IMR-90 (cell line): Measurements from ENCODE around the gene RADIL. TPM values are rescaled to one million over a fixed set of nuclear protein-coding genes. Genes with fewer than 3 reads are reported as not detected.

Source experiments
- ATAC-seq: fragments of 200-7000 bp; cut with Tn5 transposase; 2 replicates; pipeline ENCODE4 v1.9.1; 2020; ENCODE audit warnings: low read depth, mild to moderate bottlenecking, moderate library complexity
- BruUV-seq: library from RNA; stranded (reverse); fragments of 400-500 nt; replicated peaks from 2 replicates; lab custom pipeline; 2021; lab: Mats Ljungman, UMichigan
- CTCF ChIA-PET: fragments of 300-600 bp; formaldehyde crosslinking; extraction: SDS; loops from one replicate; lab custom pipeline; 2021; ENCODE audit warnings: antibody characterized with exemption; lab: Yijun Ruan, JAX
- POLR2A ChIA-PET: fragments of 300-600 bp; sonication (Branson Sonifier 250); formaldehyde crosslinking; loops from one replicate; lab custom pipeline; 2022; ENCODE audit warnings: antibody characterized with exemption; ENCODE audit not compliant: unreplicated experiment; lab: Charles Lee
- DNase-seq: peaks from one replicate; pipeline ENCODE4 v3.0.0; 2013
- H2AFZ ChIP-seq: replicated peaks from 2 replicates; pipeline ENCODE3; 2013; ENCODE audit warnings: low read length, mild to moderate bottlenecking; ENCODE audit not compliant: poor library complexity
- H2AK5ac ChIP-seq: 2 replicates; pipeline ENCODE4 v1.6.1; 2013; ENCODE audit warnings: low read depth, low read length, inconsistent platforms
- H2AK9ac ChIP-seq: replicated peaks from 2 replicates; pipeline ENCODE3; 2013; ENCODE audit warnings: mild to moderate bottlenecking, low read depth, low read length, moderate library complexity; ENCODE audit not compliant: poor library complexity
- H2BK120ac ChIP-seq: 2 replicates; pipeline ENCODE4 v1.6.1; 2013; ENCODE audit warnings: low read depth, low read length, inconsistent platforms
- H2BK15ac ChIP-seq: 3 replicates; pipeline ENCODE4 v1.6.1; 2013; ENCODE audit warnings: low read depth, low read length, inconsistent platforms
- H2BK20ac ChIP-seq: 2 replicates; pipeline ENCODE4 v1.6.1; 2013; ENCODE audit warnings: low read depth, mild to moderate bottlenecking, inconsistent platforms, low read length, moderate library complexity
- H2BK5ac ChIP-seq: 2 replicates; pipeline ENCODE4 v1.6.1; 2013; ENCODE audit warnings: mild to moderate bottlenecking, low read depth, low read length, inconsistent platforms; ENCODE audit not compliant: poor library complexity, severe bottlenecking
- H3K14ac ChIP-seq: replicated peaks from 2 replicates; pipeline ENCODE4 v1.6.1; 2013; ENCODE audit warnings: low read depth, low read length, inconsistent platforms
- H3K18ac ChIP-seq: 2 replicates; pipeline ENCODE4 v1.6.1; 2013; ENCODE audit warnings: low read depth, low read length, control low read depth
- H3K23ac ChIP-seq: 2 replicates; pipeline ENCODE4 v1.6.1; 2013; ENCODE audit warnings: low read depth, low read length, inconsistent platforms
- H3K27ac ChIP-seq: 2 replicates; pipeline ENCODE4 v1.5.1; 2013; ENCODE audit warnings: mild to moderate bottlenecking, control low read depth, low read length; ENCODE audit not compliant: insufficient read depth
- H3K27me3 ChIP-seq: 2 replicates; pipeline ENCODE4 v1.6.1; 2013; ENCODE audit warnings: low read length; ENCODE audit not compliant: control insufficient read depth, insufficient read depth
- H3K36me3 ChIP-seq: 2 replicates; pipeline ENCODE4 v1.6.1; 2013; ENCODE audit warnings: low read length, mixed read lengths; ENCODE audit not compliant: control insufficient read depth, insufficient read depth
- H3K4ac ChIP-seq: 2 replicates; pipeline ENCODE4 v1.6.1; 2013; ENCODE audit warnings: low read depth, low read length, inconsistent platforms
- H3K4me1 ChIP-seq: 2 replicates; pipeline ENCODE4 v1.6.1; 2013; ENCODE audit warnings: low read length, mixed read lengths; ENCODE audit not compliant: control insufficient read depth, insufficient read depth
- H3K4me2 ChIP-seq: 2 replicates; pipeline ENCODE4 v1.6.1; 2013; ENCODE audit warnings: low read depth, mild to moderate bottlenecking, control low read depth, low read length, moderate library complexity
- H3K4me3 ChIP-seq: 2 replicates; pipeline ENCODE4 v1.5.1; 2013; ENCODE audit warnings: low read depth, mild to moderate bottlenecking, control low read depth, low read length, moderate library complexity; ENCODE audit not compliant: insufficient read depth
- H3K56ac ChIP-seq: 2 replicates; pipeline ENCODE4 v1.6.1; 2013; ENCODE audit warnings: low read length, inconsistent platforms; ENCODE audit not compliant: insufficient read depth; ENCODE audit errors: extremely low read depth
- H3K79me1 ChIP-seq, 2 experiments: 2 replicates each; pipeline ENCODE4 v1.6.1; 2013; ENCODE audit warnings: low read length in 2 of 2, inconsistent platforms in 1 of 2, low read depth in 1 of 2
- H3K9ac ChIP-seq: 2 replicates; pipeline ENCODE4 v1.6.1; 2013; ENCODE audit warnings: low read depth, low read length, control low read depth
- H3K9me1 ChIP-seq: 2 replicates; pipeline ENCODE4 v1.6.1; 2013; ENCODE audit warnings: low read length, inconsistent platforms; ENCODE audit not compliant: insufficient read depth
- H3K9me3 ChIP-seq: 2 replicates; pipeline ENCODE4 v1.6.1; 2013; ENCODE audit warnings: low read length; ENCODE audit not compliant: control insufficient read depth, insufficient read depth
- H4K20me1 ChIP-seq: 2 replicates; pipeline ENCODE4 v1.6.1; 2013; ENCODE audit warnings: low read length, inconsistent platforms; ENCODE audit not compliant: insufficient read depth
- H4K5ac ChIP-seq: 2 replicates; pipeline ENCODE4 v1.6.1; 2013; ENCODE audit warnings: mild to moderate bottlenecking, low read depth, low read length, control low read depth
- H4K8ac ChIP-seq, 2 experiments: 2 replicates each; pipeline ENCODE4 v1.6.1; 2013; ENCODE audit warnings: low read depth in 2 of 2, low read length in 2 of 2, control low read depth in 1 of 2, inconsistent platforms in 1 of 2
- H4K91ac ChIP-seq: 2 replicates; pipeline ENCODE4 v1.6.1; 2013; ENCODE audit warnings: low read depth, low read length, inconsistent platforms; ENCODE audit not compliant: insufficient read depth
- BHLHE40 ChIP-seq: fragments of 150-350 bp; IDR thresholded peaks from 2 replicates; pipeline ENCODE4 v1.6.1; 2016; ENCODE audit warnings: mild to moderate bottlenecking, low read depth, low read length
- CEBPB ChIP-seq: IDR thresholded peaks from 2 replicates; pipeline ENCODE4 v1.6.1; 2012; ENCODE audit warnings: low read depth, low read length, improper control_type of control experiment
- CHD1 ChIP-seq: IDR thresholded peaks from 2 replicates; pipeline ENCODE4 v1.6.1; 2012; ENCODE audit warnings: low read depth, low read length, improper control_type of control experiment
- FOS ChIP-seq: fragments of 150-350 bp; IDR thresholded peaks from 2 replicates; pipeline ENCODE4 v1.6.1; 2016; ENCODE audit warnings: low read depth, low read length
- MAFK ChIP-seq: IDR thresholded peaks from 2 replicates; pipeline ENCODE4 v1.6.1; 2012; ENCODE audit warnings: low read depth, low read length, improper control_type of control experiment
- MAZ ChIP-seq: IDR thresholded peaks from 2 replicates; pipeline ENCODE4 v1.6.1; 2012; ENCODE audit warnings: low read depth, mild to moderate bottlenecking, low read length, improper control_type of control experiment, moderate library complexity, borderline replicate concordance
- MXI1 ChIP-seq: IDR thresholded peaks from 2 replicates; pipeline ENCODE4 v1.6.1; 2012; ENCODE audit warnings: low read depth, mild to moderate bottlenecking, low read length, moderate library complexity, borderline replicate concordance
- NFE2L2 ChIP-seq: fragments of 150-350 bp; IDR thresholded peaks from 2 replicates; pipeline ENCODE4 v1.6.1; 2016; ENCODE audit warnings: low read depth, mild to moderate bottlenecking, low read length
- POLR2A ChIP-seq: IDR thresholded peaks from 2 replicates; pipeline ENCODE4 v1.6.1; 2012; ENCODE audit warnings: mild to moderate bottlenecking, low read depth, low read length
- RAD21 ChIP-seq: IDR thresholded peaks from 2 replicates; pipeline ENCODE4 v1.6.1; 2012; ENCODE audit warnings: low read length, improper control_type of control experiment
- RCOR1 ChIP-seq: IDR thresholded peaks from 2 replicates; pipeline ENCODE4 v1.6.1; 2012; ENCODE audit warnings: mild to moderate bottlenecking, low read length, improper control_type of control experiment; ENCODE audit not compliant: insufficient replicate concordance
- RFX5 ChIP-seq: IDR thresholded peaks from 2 replicates; pipeline ENCODE4 v1.8.0; 2012; ENCODE audit warnings: low read depth, mild to moderate bottlenecking, low read length, moderate library complexity
- SMC3 ChIP-seq: fragments of 150-350 bp; IDR thresholded peaks from 2 replicates; pipeline ENCODE4 v1.6.1; 2016; ENCODE audit warnings: low read depth, mild to moderate bottlenecking, antibody characterized with exemption, low read length, moderate library complexity
- WGBS, 2 experiments: methylation state at CpG; one replicate each; pipeline versions ENCODE4 v1.1.5 to v1.1.7; 2013; ENCODE audit warnings: missing lambda C conversion rate in 2 of 2; ENCODE audit not compliant: insufficient read length in 1 of 2; ENCODE audit errors: extremely low coverage in 2 of 2; 5-methylcytosine and 5-hydroxymethylcytosine counted together
- dilution Hi-C: fragments of 300-500 bp; cut with HindIII; formaldehyde crosslinking; loops from one replicate; pipeline ENCODE4 v1.14.3; 2018; ENCODE audit warnings: low sequenced_read_pairs; ENCODE audit not compliant: unreplicated experiment
- in situ Hi-C: fragments of 300-500 bp; cut with MboI; formaldehyde crosslinking; loops from 3 replicates; pipeline ENCODE4 v1.14.3; 2019; ENCODE audit warnings: low sequenced_read_pairs, inconsistent platforms, mixed read lengths
- intact Hi-C: fragments of 100-400 bp; cut with micrococcal nuclease; formaldehyde crosslinking; loops from 2 replicates; pipeline ENCODE4 v1.10.0; 2022
- polyA plus RNA-seq, 3 experiments: library from polyadenylated mRNA; depleted of rRNA; stranded (reverse); fragments of >200 nt; gene quantifications; 2 replicates each; pipeline ENCODE4 v1.2.3, GENCODE V29; 2012; ENCODE audit warnings: low replicate concordance in 1 of 3
- total RNA-seq: library from RNA; depleted of rRNA; stranded (reverse); fragments of >200 nt; gene quantifications from 2 replicates; pipeline ENCODE4 v1.2.3, GENCODE V29; 2012
- TF ChIP-seq, protein P1 (sequence below): fragments of 150-350 bp; IDR thresholded peaks from 2 replicates; pipeline ENCODE4 v1.6.1; 2016; ENCODE audit warnings: low read depth, mild to moderate bottlenecking, low read length, moderate library complexity, borderline replicate concordance

The RADIL gene
- total and polyA plus RNA-seq, 2 of the 4 experiments (the other 2 are of a cell fraction): 0.18 to 0.48 TPM

GRCh38 chr7:4833691-4834600 is 49.6 kb downstream of the RADIL start (continued):
- no peak for TF ChIP-seq FOS

DNA sequence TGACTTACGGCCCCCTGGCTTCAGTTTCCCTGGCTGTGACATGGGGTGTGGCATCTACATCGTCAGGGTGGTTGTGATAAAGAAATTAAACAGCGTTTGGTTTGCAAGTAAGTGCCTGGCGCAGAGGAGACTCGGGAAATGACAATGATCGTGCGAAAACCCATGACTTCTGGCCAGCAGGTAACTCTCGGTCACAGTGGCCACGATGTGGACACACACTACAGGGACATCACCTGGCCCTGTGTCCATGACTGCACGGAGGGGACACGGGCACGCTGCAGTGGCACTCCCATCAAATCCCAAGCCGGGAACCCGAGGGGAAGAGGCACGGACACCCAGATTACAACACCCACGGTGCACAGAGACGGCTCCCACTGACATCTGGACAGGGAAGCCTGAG is 50.3 kb downstream of the RADIL start:
- Histone ChIP-seq H2BK20ac (no peak overlapping the region), H3K23ac (no peak overlapping the region), H4K20me1 (no peaks in the 10 kb centered on the region), H3K9me3 (no peaks in the 10 kb centered on the region), H3K27me3 (peaks cover 1% of the 10 kb centered on the region; the same call in 1 of the 2 replicates), H3K14ac (no peak overlapping the region), H3K79me1 (no peaks in the 10 kb centered on the region), H4K8ac (no peak overlapping the region), H3K4ac (no peak overlapping the region), H3K56ac (no peak overlapping the region), H4K5ac (no peak overlapping the region), H2AFZ (no peak overlapping the region), H2AK5ac (no peak overlapping the region), H3K27ac (no peak overlapping the region), H3K18ac (no peak overlapping the region), H2BK120ac (no peak overlapping the region), H3K9me1 (no peaks in the 10 kb centered on the region), H2AK9ac (no peak overlapping the region), H3K4me3 (no peak overlapping the region), H2BK15ac (no peak overlapping the region), H3K4me2 (no peak overlapping the region), H3K9ac (no peak overlapping the region), H4K91ac (no peak overlapping the region), H2BK5ac (no peak overlapping the region), H3K4me1 (no peaks in the 10 kb centered on the region), H3K36me3 (no peaks in the 10 kb centered on the region)
- intact Hi-C loops (no loop called here), in situ Hi-C loops (no loop called here), dilution Hi-C loops (no loop called here)
- CTCF ChIA-PET: no interaction called here
- POLR2A ChIA-PET: no interaction called here
- WGBS, 2 experiments: 79% methylated on average over 8 of the region's 17 CpGs; no CpG with 5 or more reads in 1 of the 2 experiments
- TF ChIP-seq, protein P1, sequence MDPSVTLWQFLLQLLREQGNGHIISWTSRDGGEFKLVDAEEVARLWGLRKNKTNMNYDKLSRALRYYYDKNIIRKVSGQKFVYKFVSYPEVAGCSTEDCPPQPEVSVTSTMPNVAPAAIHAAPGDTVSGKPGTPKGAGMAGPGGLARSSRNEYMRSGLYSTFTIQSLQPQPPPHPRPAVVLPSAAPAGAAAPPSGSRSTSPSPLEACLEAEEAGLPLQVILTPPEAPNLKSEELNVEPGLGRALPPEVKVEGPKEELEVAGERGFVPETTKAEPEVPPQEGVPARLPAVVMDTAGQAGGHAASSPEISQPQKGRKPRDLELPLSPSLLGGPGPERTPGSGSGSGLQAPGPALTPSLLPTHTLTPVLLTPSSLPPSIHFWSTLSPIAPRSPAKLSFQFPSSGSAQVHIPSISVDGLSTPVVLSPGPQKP: no peak
- TF ChIP-seq MAFK: no peak
- TF ChIP-seq RAD21: no peak
- no peak for TF ChIP-seq CHD1
- no peak for TF ChIP-seq SMC3
- no peak for TF ChIP-seq RFX5
- TF ChIP-seq FOS: no peak
- TF ChIP-seq BHLHE40: no peak
- TF ChIP-seq POLR2A: no peak
- TF ChIP-seq MAZ: no peak
- TF ChIP-seq MXI1: no peak
- no peak for TF ChIP-seq NFE2L2
- no peak for TF ChIP-seq RCOR1
- TF ChIP-seq CEBPB: no peak
- DNase-seq (no peak), ATAC-seq (no peak)
- no TSS peak for BruUV-seq
